Thyroid gland (tissue), 4 donors: ENCODE measurements around the gene CCNQ.

Experiments used
- CTCF ChIP-seq, 6 experiments: fragments of 200-600 bp in 3 of 6; fragments of 450-650 bp in 3 of 6; sonication (generic) in 3 of 6; IDR thresholded peaks; one replicate each; pipeline ENCODE4 v1.5.1; 2016 to 2019; ENCODE audit warnings: antibody characterized with exemption in 6 of 6, mild to moderate bottlenecking in 2 of 6, inconsistent platforms in 1 of 6, moderate library complexity in 1 of 6
- POLR2A ChIP-seq, 2 donors: fragments of 450-650 bp; IDR thresholded peaks; one replicate each; pipeline ENCODE4 v1.6.1; 2017; ENCODE audit warnings: antibody characterized with exemption in 2 of 2, mild to moderate bottlenecking in 2 of 2, moderate library complexity in 1 of 2

DNA sequence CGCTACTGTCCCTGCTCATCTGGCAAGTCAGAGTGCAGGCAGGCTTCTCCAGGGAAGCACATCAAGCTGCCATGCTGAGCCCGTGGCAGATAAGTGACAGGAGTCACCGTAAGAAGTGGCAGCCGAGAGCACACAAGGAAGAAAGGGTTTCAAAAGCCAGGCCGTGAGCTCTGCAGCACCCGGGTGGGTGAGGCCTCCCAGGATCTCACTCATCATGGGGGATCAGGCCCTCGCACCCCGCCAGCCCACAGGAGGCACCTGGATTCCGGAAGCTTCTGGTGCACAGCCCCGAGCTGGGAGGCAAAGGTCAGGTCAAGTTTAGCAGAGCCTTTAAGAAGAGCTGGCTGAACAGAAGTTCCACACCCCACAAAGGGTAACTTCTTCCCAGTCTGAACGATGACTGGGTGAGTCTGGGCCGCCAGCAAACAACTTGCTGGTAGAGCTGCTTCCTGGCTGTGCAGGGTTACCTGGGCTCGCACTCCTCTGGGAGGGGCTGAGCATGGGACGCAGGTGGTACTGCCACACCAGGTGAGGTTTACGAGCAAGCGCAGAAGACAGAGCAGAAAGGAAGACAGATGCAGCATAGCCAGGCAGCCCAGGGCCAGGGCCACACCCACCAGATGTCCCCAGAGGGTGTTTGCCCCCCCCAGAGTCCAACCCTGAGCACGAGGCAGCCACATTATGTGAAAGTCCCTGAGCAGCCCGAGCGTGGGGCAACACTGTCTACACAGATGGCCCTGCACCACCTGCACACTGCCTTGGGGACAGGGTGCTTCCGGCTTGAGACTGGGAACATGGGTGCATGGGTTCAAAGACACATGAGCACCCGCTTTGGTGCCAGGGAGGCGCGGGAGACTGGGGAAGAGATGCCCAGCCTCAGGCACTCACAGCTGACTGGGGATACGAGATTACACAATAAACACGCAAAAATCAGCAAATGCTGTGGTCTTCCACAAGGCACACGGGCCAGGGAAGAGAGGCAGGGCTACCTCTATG, 7.7 kb downstream of the CCNQ start:
- TF ChIP-seq CTCF (IDR thresholded peaks at IDR 0.05) (no peak), POLR2A (IDR thresholded peaks at IDR 0.05) (no peak)
